SK-N-SH treated with all-trans-retinoic acid at 6 μM for 48 hours (cell line): ENCODE data around the gene SYCE1.

Source experiments
- ESRRG ChIP-seq: fragments of 250-450 bp; sonication (Bioruptor Pico); IDR thresholded peaks from 2 replicates; pipeline ENCODE4 v1.6.1; 2021; ENCODE audit warnings: mild to moderate bottlenecking
- PPARA ChIP-seq: fragments of 250-450 bp; sonication (Bioruptor Pico); IDR thresholded peaks from 2 replicates; pipeline ENCODE4 v1.5.0; 2020; ENCODE audit warnings: mild to moderate bottlenecking, borderline replicate concordance
- SNAI2 ChIP-seq: fragments of 250-450 bp; sonication (Bioruptor Pico); IDR thresholded peaks from 2 replicates; pipeline ENCODE4 v1.5.0; 2020; ENCODE audit warnings: mild to moderate bottlenecking, moderate library complexity
- ZFP3 ChIP-seq: fragments of 250-450 bp; sonication (Bioruptor Pico); IDR thresholded peaks from 2 replicates; pipeline ENCODE4 v1.5.0; 2020; ENCODE audit warnings: mild to moderate bottlenecking, moderate library complexity
- ZNF8 ChIP-seq: fragments of 450-650 bp; formaldehyde crosslinking; IDR thresholded peaks from 2 replicates; pipeline ENCODE4 v1.5.0; 2020; ENCODE audit warnings: mild to moderate bottlenecking, moderate library complexity
- TF ChIP-seq, protein P1 (sequence below): fragments of 250-450 bp; sonication (Bioruptor Pico); IDR thresholded peaks from 2 replicates; pipeline ENCODE4 v1.5.1; 2021; ENCODE audit warnings: mild to moderate bottlenecking, moderate library complexity
- TF ChIP-seq, protein P2 (sequence below): fragments of 250-450 bp; sonication (Bioruptor Pico); IDR thresholded peaks from 2 replicates; pipeline ENCODE4 v1.5.1; 2020; ENCODE audit warnings: low read depth, mild to moderate bottlenecking, moderate library complexity
- TF ChIP-seq, protein P3 (sequence below): fragments of 250-450 bp; sonication (Bioruptor Pico); IDR thresholded peaks from 2 replicates; pipeline ENCODE4 v1.8.0; 2020; ENCODE audit warnings: mild to moderate bottlenecking, moderate library complexity, borderline replicate concordance

DNA sequence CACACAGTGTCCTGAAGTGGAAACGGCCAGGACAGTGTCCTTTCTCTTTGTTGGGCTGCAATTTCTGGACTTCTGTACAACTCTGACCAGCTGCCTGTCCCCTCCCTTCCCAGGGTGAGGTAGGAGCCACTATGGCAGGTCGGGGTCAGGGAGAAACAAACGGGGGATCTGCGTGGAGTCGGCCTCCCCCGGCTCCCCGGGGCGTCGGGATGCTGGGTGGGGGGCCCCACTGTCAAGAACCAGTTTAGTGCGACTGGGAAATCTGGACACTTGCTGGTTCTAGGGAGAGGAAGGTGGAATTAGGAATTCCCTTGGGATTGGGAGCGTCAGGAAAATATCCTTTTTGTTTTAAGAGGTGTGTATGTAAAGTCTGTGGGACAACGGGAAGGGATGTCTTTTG, 567 bp downstream of the SYCE1 start:
- TF ChIP-seq, protein P1, sequence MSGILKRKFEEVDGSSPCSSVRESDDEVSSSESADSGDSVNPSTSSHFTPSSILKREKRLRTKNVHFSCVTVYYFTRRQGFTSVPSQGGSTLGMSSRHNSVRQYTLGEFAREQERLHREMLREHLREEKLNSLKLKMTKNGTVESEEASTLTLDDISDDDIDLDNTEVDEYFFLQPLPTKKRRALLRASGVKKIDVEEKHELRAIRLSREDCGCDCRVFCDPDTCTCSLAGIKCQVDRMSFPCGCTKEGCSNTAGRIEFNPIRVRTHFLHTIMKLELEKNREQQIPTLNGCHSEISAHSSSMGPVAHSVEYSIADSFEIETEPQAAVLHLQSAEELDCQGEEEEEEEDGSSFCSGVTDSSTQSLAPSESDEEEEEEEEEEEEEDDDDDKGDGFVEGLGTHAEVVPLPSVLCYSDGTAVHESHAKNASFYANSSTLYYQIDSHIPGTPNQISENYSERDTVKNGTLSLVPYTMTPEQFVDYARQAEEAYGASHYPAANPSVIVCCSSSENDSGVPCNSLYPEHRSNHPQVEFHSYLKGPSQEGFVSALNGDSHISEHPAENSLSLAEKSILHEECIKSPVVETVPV = no peak
- TF ChIP-seq, protein P2, sequence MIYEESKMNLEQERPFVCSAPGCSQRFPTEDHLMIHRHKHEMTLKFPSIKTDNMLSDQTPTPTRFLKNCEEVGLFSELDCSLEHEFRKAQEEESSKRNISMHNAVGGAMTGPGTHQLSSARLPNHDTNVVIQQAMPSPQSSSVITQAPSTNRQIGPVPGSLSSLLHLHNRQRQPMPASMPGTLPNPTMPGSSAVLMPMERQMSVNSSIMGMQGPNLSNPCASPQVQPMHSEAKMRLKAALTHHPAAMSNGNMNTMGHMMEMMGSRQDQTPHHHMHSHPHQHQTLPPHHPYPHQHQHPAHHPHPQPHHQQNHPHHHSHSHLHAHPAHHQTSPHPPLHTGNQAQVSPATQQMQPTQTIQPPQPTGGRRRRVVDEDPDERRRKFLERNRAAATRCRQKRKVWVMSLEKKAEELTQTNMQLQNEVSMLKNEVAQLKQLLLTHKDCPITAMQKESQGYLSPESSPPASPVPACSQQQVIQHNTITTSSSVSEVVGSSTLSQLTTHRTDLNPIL (CRISPR knock-in tag) = no peak
- TF ChIP-seq SNAI2 (CRISPR knock-in tag) (no peak), PPARA (CRISPR knock-in tag) (no peak), ZFP3 (no peak), ZNF8 (no peak), ESRRG (CRISPR knock-in tag) (no peak)
- TF ChIP-seq, protein P3, sequence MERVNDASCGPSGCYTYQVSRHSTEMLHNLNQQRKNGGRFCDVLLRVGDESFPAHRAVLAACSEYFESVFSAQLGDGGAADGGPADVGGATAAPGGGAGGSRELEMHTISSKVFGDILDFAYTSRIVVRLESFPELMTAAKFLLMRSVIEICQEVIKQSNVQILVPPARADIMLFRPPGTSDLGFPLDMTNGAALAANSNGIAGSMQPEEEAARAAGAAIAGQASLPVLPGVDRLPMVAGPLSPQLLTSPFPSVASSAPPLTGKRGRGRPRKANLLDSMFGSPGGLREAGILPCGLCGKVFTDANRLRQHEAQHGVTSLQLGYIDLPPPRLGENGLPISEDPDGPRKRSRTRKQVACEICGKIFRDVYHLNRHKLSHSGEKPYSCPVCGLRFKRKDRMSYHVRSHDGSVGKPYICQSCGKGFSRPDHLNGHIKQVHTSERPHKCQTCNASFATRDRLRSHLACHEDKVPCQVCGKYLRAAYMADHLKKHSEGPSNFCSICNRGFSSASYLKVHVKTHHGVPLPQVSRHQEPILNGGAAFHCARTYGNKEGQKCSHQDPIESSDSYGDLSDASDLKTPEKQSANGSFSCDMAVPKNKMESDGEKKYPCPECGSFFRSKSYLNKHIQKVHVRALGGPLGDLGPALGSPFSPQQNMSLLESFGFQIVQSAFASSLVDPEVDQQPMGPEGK (CRISPR knock-in tag) = no peak
